Nasal cavity respiratory epithelium epithelial cell of viscerocranial mucosa (primary cell): Measurements from ENCODE around the gene AKAP12. TPM values are rescaled to one million over a fixed set of nuclear protein-coding genes. Genes with fewer than 3 reads are reported as not detected.

Experiments used
- total RNA-seq: library from RNA; depleted of rRNA; stranded (reverse); fragments of >200 nt; gene quantifications from 2 replicates; pipeline ENCODE4 v1.2.3, GENCODE V29; 2014

The AKAP12 gene
- total RNA-seq: 2.1 and 13.6 TPM in 2 replicates

GRCh38 chr6:151239603-151240035 is at the start of gene AKAP12:
Gene AKAP12, plus strand, starts transcription at chr6:151239967. Its CDS starts 596 bp downstream, at chr6:151240563.

DNA sequence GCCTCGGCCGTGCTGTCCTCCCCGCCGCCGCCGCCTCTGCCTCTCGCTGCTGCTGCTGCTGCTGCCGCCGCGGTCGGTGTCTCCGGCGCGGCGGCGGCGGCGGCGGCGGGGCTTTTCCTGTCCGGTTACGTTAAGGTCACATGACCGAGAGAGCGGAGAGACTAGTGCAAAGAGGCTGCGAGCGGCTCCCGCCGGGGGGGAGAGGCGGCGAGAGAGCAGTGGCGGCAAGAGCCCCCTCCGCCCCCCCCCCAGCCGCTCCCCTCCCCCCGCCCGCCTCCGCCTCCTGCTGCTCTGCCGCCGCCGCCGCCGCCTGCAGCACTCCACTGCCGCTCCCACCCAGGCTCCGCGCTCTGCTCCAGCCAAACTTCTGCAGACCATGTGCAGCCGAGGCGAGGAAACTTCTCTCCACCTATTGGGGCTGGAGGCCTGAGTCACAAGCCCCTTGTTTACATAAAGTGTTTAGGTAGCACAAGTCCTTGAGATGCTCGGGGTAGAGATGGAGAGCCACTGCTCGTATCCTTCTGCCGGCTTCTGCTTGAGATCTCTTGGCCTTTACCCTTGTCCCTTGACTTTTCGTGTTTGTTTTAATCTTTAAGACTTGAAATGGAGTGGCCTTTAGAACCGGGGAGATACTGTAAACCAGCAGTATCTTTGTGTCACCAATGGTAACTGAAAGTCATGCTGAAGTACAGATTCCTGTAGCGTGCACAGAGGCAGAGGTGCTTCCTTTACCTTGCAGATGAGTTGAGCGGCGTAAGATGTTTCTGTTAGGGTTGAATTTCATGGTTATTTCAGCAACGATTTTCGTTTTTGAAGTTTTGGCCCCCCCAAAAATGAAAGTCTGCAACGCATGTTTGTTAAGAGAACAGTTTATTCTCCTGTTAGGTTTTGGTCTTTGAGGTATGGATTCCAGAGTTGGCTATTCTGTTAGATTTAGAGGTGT is 152.0 kb downstream of the AKAP12 start, which contains the start of gene ZBTB2:
ZBTB2 (minus strand) TSS at position 89 of the 943 bp plus-strand sequence. CDS start 17,922 bp downstream, outside the sequence.

Other genes starting within 250 kb of the AKAP12 start
- 10.3 and 17.1 TPM in 2 replicates for gene ZBTB2, start 151.6 kb downstream of the AKAP12 start, total RNA-seq
- 28.8 and 45.5 TPM in 2 replicates for gene RMND1, start 212.2 kb downstream of the AKAP12 start, total RNA-seq